ELF-1 (cell line): ENCODE results near the gene GRIK3.
"Not testable (repeated sequence)": the region's sequence is repeated elsewhere in the genome, so short reads cannot be mapped to it uniquely, and the experiment has no call there.

ENCODE experiments used
- DNase-seq: peaks from one replicate; pipeline ENCODE4 v3.0.0-alpha.2; 2016; ENCODE audit warnings: low read depth, low spot score

Gene GRIK3

DNA sequence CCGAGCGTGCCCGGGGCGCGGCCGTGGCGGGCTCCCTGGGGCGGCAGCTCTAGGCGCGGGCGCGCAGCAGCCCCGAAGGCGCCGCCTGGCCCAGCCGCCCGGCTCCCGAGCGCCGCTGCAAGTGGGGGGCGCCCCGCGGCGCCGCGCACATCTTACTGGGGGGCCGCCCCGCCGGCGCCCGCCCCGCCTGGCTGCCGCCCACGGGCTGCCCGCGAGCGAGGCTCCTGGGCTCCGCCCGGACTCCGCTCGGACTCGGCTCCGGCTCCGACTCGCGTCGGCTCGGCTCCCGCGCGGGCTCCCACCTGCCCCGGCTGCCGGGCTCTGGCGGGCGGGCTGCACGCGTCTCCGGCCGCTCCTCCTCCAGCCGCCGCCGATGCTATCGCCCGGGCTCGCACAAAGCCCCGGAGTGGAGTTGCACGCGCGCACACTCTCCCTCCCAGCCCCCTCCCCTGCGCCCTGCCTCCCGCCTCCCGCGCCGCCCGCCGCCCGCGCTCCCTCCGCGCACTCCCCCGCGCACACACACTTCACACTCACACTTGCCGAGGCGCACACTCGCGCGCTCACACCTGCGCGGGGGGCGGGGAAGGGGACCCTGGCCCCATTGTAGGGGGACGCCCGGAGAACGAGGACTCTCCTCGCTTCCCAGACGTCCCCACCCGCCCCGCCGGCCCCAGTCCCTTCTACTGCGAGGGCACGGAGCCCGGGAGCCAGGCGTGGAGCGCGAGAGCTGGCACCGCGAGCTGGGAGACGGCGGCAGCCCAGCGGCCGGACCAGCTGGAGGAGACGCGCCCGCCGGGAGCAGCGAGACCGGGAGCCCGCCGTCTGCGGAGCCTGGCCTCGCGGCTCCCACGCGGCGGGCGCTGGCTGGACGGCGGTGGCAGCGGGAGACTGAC lies at the start of gene GRIK3:
TSS of gene GRIK3 (minus strand) at position 395 of the 893 bp plus-strand sequence. CDS start 407 bp downstream, outside the sequence.
- DNase-seq, result no peak

GRCh38 chr1:37084013-37084412 lies 49.7 kb upstream of the GRIK3 start:
- DNase-seq, result no peak

- DNase-seq, result no peak
These were observed 49.3 kb upstream of the GRIK3 start for GRCh38 chr1:37083603-37084002.

DNA sequence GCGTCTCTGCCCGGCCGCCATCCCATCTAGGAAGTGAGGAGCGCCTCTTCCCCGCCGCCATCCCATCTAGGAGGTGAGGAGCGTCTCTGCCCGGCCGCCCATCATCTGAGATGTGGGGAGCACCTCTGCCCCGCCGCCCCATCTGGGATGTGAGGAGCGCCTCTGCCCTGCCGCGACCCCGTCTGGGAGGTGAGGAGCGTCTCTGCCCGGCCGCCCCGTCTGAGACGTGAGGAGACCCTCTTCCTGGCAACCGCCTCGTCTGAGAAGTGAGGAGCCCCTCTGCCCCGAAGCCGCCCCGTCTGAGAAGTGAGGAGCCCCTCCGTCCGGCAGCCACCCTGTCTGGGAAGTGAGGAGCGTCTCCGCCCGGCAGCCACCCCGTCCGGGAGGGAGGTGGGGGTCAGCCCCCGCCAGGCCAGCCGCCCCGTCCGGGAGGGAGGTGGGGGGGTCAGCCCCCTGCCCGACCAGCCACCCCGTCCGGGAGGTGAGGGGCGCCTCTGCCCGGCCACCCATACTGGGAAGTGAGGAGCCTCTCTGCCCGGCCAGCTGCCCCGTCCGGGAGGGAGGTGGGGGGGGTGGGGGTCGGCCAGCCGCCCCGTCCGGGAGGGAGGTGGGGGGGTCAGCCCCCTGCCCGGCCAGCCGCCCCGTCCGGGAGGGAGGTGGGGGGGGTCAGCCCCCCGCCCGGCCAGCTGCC lies 46.1 kb upstream of the GRIK3 start:
- DNase-seq, result not testable (repeated sequence)

- DNase-seq, result no peak
These were observed 44.6 kb upstream of the GRIK3 start for GRCh38 chr1:37078866-37079265.

GRCh38 chr1:37076168-37076567 lies 41.9 kb upstream of the GRIK3 start:
- no peak for DNase-seq

GRCh38 chr1:37073854-37074379 lies 39.6 kb upstream of the GRIK3 start:
- DNase-seq, result no peak

DNA sequence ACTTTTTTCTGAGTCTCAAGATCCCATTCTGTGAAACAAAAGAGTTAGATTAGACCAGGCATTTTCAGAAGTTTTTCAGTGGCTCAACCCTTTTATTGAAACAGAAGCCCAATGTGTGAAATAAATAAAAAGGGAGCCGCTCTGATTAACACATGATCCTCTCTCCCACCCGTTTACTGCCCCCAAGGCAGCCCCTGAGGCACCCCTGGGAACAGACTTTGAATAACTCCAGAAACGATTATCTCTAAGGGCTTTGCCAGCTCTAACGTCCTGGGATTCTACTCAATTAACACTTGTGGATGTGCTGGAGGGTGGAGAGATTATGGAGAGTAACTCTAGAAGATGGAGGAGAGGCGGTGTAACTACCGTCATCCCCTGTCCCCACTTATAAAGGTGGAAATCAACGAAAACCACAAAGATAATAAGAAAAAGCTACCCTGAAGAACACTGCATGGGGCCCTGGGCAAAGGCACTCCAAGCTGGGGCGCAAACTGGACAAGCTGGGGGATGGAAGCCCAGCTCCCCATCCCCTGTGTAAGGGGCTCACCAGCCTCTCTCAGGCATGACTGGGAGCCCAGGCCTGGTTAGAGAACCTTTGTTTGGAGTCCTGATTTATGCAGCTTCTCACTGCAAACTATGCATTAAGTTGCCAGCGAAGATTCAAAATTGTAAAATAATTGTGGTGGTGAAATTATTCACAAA lies 39.0 kb upstream of the GRIK3 start:
- DNase-seq, result no peak

- DNase-seq, result no peak
These were observed 37.5 kb upstream of the GRIK3 start for GRCh38 chr1:37071829-37072228.

DNA sequence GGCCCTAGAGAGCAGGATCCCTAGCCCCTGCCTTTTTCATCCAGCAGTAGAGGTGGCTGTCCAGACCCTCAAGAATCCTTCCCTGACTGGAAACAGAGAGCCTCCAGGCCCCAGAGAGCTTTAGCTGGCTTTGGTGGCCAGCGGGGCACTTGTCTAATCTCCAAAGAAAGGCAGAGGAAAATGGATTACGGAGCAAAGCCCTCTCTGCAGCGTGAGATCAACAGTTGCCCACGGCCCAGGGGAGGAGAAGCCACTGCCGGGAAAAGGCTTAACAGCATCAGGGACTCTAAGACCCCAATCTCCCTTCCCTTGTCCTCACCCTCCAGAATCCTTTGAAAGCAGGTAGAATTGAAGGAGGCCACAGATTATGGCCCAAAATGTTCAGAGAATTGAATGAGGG lies 35.8 kb upstream of the GRIK3 start:
- DNase-seq, result no peak

GRCh38 chr1:37069406-37069805 lies 35.1 kb upstream of the GRIK3 start:
- DNase-seq, result no peak

GRCh38 chr1:37068897-37069296 lies 34.6 kb upstream of the GRIK3 start:
- no peak for DNase-seq

DNA sequence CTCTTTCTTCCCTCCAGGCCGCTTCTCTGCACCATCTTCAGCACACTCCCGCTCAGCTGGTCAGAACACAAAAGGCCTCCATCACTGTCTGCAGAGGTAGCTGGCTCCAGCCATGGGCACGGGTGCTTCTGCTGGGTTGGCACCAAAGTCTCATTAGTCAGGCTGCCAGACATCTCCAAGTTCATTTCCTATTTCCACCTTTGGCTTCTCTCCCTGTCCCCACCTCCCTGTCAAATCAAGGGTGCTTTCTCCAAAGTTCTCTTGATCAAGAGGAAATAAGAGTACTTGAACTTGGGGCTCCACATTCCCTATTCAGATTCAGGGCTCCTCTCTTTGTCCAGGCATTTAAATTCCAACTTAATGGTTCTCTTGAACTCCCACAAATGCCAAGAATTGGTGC lies 33.9 kb upstream of the GRIK3 start:
- no peak for DNase-seq

GRCh38 chr1:37064039-37064438 lies 29.7 kb upstream of the GRIK3 start:
- DNase-seq, result no peak

DNA sequence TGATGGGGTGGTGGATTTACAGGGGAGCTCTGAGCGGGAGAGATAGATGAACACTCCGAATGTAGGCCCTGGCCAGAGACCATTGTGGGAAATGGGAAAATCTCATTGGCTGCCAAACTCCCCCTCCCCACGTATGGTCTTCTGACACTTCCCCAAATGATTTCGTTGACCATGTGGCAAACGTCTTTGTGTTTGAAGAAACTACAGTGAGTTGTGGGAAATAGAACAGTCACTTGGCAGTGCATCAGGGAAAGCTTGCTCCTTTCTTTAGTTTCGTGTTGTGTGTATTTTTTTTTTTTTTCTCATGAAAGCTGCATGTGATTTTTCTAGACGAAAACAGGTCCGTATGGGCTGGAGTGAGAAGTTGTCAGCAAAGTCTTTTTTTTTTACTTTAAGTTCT lies 25.0 kb upstream of the GRIK3 start:
- no peak for DNase-seq

DNA sequence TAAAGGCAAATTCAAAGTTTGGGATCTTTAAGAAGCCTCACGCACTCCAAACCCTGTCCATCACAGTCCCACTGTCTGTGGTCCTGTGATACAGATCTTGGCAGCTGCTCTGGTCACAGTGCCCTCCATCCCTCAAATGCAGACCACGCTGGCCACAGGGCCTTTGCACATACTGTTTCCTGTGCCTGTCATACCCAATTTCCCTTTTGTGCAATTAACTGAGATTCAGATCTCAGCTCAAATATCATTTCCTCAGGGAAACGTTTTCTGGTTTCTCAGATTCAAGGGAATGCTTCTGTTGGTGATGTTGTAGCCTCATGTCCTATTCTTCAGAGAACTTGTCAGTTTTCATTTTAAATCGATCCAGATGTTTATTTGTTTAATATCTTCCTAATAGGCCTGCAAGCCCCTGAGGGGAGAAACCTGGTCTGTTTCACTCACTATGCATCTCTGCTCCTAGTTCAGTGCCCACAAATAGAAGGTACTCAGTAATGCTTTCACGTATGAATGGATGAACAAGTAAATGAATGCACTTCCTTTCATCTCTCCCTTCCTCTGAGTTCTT lies 24.2 kb upstream of the GRIK3 start:
- no peak for DNase-seq

GRCh38 chr1:37056325-37056724 lies 22.0 kb upstream of the GRIK3 start:
- DNase-seq, result peak; percentile 71

- DNase-seq, result no peak
These were observed 21.3 kb upstream of the GRIK3 start for GRCh38 chr1:37055631-37056030.

DNA sequence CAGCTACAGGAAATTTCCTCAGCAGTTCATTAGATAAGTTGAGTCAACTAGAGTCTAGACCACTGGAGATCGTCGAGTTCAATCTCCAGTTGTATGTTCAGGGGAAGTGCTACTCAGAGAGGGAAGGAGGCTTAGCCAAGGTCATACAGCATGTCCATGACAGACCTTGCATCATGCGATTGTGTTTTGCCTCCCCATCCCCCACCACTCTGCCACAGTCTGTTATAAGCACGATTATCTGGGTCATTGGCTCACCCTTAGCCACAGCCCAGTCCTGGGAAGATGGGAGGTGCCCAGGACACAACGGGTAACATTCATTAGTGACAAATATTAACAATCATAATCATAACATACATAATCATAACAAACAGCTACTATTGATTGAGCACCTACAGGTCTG lies 18.9 kb upstream of the GRIK3 start:
- no peak for DNase-seq

DNA sequence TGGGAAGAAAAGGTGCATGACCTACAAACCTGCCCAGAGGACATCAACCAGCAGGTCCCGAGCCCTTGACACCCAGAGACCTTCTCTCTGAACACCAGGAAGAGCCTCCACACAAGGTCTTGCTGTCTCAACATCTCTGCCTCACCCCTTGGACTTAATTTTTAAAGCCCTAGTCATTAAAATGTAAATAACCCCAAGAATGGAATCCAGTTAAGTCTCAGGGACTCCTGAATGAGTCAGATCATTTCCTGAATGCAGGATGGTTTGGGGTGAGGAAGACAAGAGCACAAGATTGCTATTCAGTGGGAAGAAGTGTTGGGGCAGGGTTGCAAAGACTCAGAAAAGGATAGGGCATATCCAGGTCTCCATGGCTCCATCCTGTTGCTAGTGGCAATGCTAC lies 17.8 kb upstream of the GRIK3 start:
- no peak for DNase-seq

- no peak for DNase-seq
These were observed 17.0 kb upstream of the GRIK3 start for GRCh38 chr1:37051346-37051745.

GRCh38 chr1:37047542-37047941 lies 13.2 kb upstream of the GRIK3 start:
- DNase-seq, result no peak
